HepG2 (cell line): ENCODE results near the gene LRR1. TPM values are rescaled to one million over a fixed set of nuclear protein-coding genes. Genes with fewer than 3 reads are reported as not detected.

Source experiments
- ATAC-seq: fragments of 200-7000 bp; cut with Tn5 transposase; 3 replicates; pipeline ENCODE4 v1.9.1; 2020; ENCODE audit warnings: mild to moderate bottlenecking, moderate library complexity
- BruUV-seq: library from RNA; stranded (reverse); fragments of 400-500 nt; replicated peaks from 2 replicates; lab custom pipeline; 2021; lab: Mats Ljungman, UMichigan
- CTCF ChIA-PET: fragments of 300-600 bp; formaldehyde crosslinking; extraction: SDS; loops from one replicate; lab custom pipeline; 2021; ENCODE audit warnings: low total read pairs, inconsistent platforms, low intra/inter-chr PET ratio; lab: Yijun Ruan, JAX
- POLR2A ChIA-PET: fragments of 350-600 bp; sonication (Branson Sonifier 250); formaldehyde crosslinking; loops from one replicate; lab custom pipeline; 2020; ENCODE audit warnings: antibody characterized with exemption, inconsistent platforms; lab: Yijun Ruan, JAX
- DNase-seq: peaks from one replicate; pipeline ENCODE4 v3.0.0-alpha.2; 2015; ENCODE audit warnings: low spot score
- FAIRE-seq: peaks from 3 replicates; lab custom pipeline; 2011; peaks lifted over from hg19 to GRCh38; lab: Jason Lieb, UNC
- H2AFZ ChIP-seq: one replicate; pipeline ENCODE4 v1.6.1; 2011; ENCODE audit warnings: low read length, inconsistent platforms
- H3K27ac ChIP-seq: fragments of 300-600 bp; 3 replicates; pipeline ENCODE4 v1.8.0; 2011; ENCODE audit warnings: mixed run types, mild to moderate bottlenecking, mixed read lengths, low read length, inconsistent platforms; ENCODE audit not compliant: insufficient read depth; ENCODE audit errors: extremely low read length
- H3K27me3 ChIP-seq, 2 experiments: fragments of 200-600 bp in 1 of 2; 2 replicates in 1 of 2; 3 replicates in 1 of 2; pipeline versions ENCODE4 v1.6.0 to v1.8.0; 2011; ENCODE audit warnings: low read length in 2 of 2, mild to moderate bottlenecking in 2 of 2, moderate library complexity in 2 of 2, inconsistent platforms in 1 of 2; ENCODE audit not compliant: insufficient read depth in 2 of 2, control insufficient read depth in 1 of 2
- H3K36me3 ChIP-seq, 2 experiments: fragments of 200-600 bp in 1 of 2; replicated peaks in 1 of 2; 2 replicates in 1 of 2; 3 replicates in 1 of 2; pipeline versions ENCODE4 v1.5.1 to v1.8.0; 2011; ENCODE audit warnings: low read length in 2 of 2, inconsistent platforms in 1 of 2; ENCODE audit not compliant: insufficient read depth in 2 of 2, control insufficient read depth in 1 of 2
- H3K4me1 ChIP-seq: 2 replicates; pipeline ENCODE4 v1.5.1; 2012; ENCODE audit warnings: low read length, inconsistent platforms; ENCODE audit not compliant: insufficient read depth
- H3K4me2 ChIP-seq: 2 replicates; pipeline ENCODE4 v1.6.0; 2011; ENCODE audit warnings: low read depth, low read length, inconsistent platforms
- H3K4me3 ChIP-seq, 3 experiments: fragments of 200-600 bp in 1 of 3; sonication (generic), shearing (Covaris generic) in 1 of 3; replicated peaks in 1 of 3; 2 replicates each; pipeline ENCODE4 v1.5.1; 2011 to 2016; ENCODE audit warnings: low read length in 3 of 3, inconsistent platforms in 2 of 3, low read depth in 2 of 3, mild to moderate bottlenecking in 2 of 3, control low read depth in 1 of 3, mixed read lengths in 1 of 3; ENCODE audit not compliant: insufficient read depth in 1 of 3
- H3K79me2 ChIP-seq: one replicate; pipeline ENCODE4 v1.6.1; 2011; ENCODE audit warnings: low read length, inconsistent platforms; ENCODE audit not compliant: insufficient read depth
- H3K9ac ChIP-seq: 2 replicates; pipeline ENCODE4 v1.6.0; 2011; ENCODE audit warnings: mild to moderate bottlenecking, low read depth, low read length, inconsistent platforms; ENCODE audit not compliant: insufficient read depth
- H3K9me3 ChIP-seq: 2 replicates; pipeline ENCODE4 v1.5.1; 2012; ENCODE audit warnings: mild to moderate bottlenecking, low read length
- H4K20me1 ChIP-seq: 2 replicates; pipeline ENCODE4 v1.6.0; 2011; ENCODE audit warnings: inconsistent platforms, mild to moderate bottlenecking, low read length, moderate library complexity; ENCODE audit not compliant: insufficient read depth
- DZIP1 ChIP-seq: sonication (generic); formaldehyde crosslinking; IDR thresholded peaks from 2 replicates; pipeline ENCODE4 v1.5.0; 2020; ENCODE audit warnings: mild to moderate bottlenecking, missing genetic modification reagents
- HOXA3 ChIP-seq: sonication (generic); formaldehyde crosslinking; IDR thresholded peaks from 2 replicates; pipeline ENCODE4 v1.5.0; 2020; ENCODE audit warnings: missing genetic modification reagents
- KLF13 ChIP-seq: sonication (generic); formaldehyde crosslinking; IDR thresholded peaks from 2 replicates; pipeline ENCODE4 v1.4.0; 2020; ENCODE audit warnings: mild to moderate bottlenecking, missing genetic modification reagents
- MED1 ChIP-seq: sonication (generic); formaldehyde crosslinking; IDR thresholded peaks from 2 replicates; pipeline ENCODE4 v1.4.0; 2020; ENCODE audit warnings: missing genetic modification reagents
- MLX ChIP-seq: IDR thresholded peaks from 2 replicates; pipeline ENCODE4 v1.6.1; 2016
- MTERF4 ChIP-seq: sonication (generic); formaldehyde crosslinking; IDR thresholded peaks from 2 replicates; pipeline ENCODE4 v1.8.0; 2023; ENCODE audit warnings: mild to moderate bottlenecking, missing genetic modification reagents
- NFE2L1 ChIP-seq: sonication (generic); formaldehyde crosslinking; IDR thresholded peaks from 2 replicates; pipeline ENCODE4 v1.4.0; 2020; ENCODE audit warnings: missing genetic modification reagents, mild to moderate bottlenecking, borderline replicate concordance
- NFIC ChIP-seq: IDR thresholded peaks from 2 replicates; pipeline ENCODE4 v1.6.1; 2012; ENCODE audit warnings: mild to moderate bottlenecking, low read length, inconsistent platforms
- NR2F1 ChIP-seq, 2 experiments: fragments of 450-650 bp in 1 of 2; formaldehyde crosslinking in 1 of 2; IDR thresholded peaks; 2 replicates each; pipeline versions ENCODE4 v1.5.0 to v1.6.1; 2016 to 2020; ENCODE audit warnings: mild to moderate bottlenecking in 1 of 2, missing compliant biosample characterization in 1 of 2, missing genetic modification reagents in 1 of 2, moderate library complexity in 1 of 2
- SALL2 ChIP-seq: sonication (generic); formaldehyde crosslinking; IDR thresholded peaks from 2 replicates; pipeline ENCODE4 v1.8.1; 2023; ENCODE audit warnings: mild to moderate bottlenecking, missing genetic modification reagents, inconsistent platforms
- TERF1 ChIP-seq: sonication (generic); formaldehyde crosslinking; IDR thresholded peaks from 2 replicates; pipeline ENCODE4 v1.8.0; 2022; ENCODE audit warnings: mild to moderate bottlenecking, missing genetic modification reagents, moderate library complexity
- TRIM24 ChIP-seq: sonication (generic); formaldehyde crosslinking; IDR thresholded peaks from 2 replicates; pipeline ENCODE4 v1.8.0; 2022; ENCODE audit warnings: mild to moderate bottlenecking, missing genetic modification reagents
- ZFP1 ChIP-seq: IDR thresholded peaks from 2 replicates; pipeline ENCODE4 v1.6.1; 2016
- ZNF234 ChIP-seq: sonication (generic); formaldehyde crosslinking; conservative IDR thresholded peaks from 2 replicates; pipeline ENCODE4 v1.5.1; 2020; ENCODE audit warnings: mild to moderate bottlenecking, missing genetic modification reagents
- ZNF451 ChIP-seq: sonication (generic); formaldehyde crosslinking; IDR thresholded peaks from 2 replicates; pipeline ENCODE4 v1.5.0; 2020; ENCODE audit warnings: mild to moderate bottlenecking, missing genetic modification reagents
- ZNF652 ChIP-seq: IDR thresholded peaks from 2 replicates; pipeline ENCODE4 v1.6.1; 2016; ENCODE audit warnings: low read depth, borderline replicate concordance
- ZNF747 ChIP-seq: sonication (generic); formaldehyde crosslinking; IDR thresholded peaks from 2 replicates; pipeline ENCODE4 v1.8.1; 2023; ENCODE audit warnings: missing genetic modification reagents, mild to moderate bottlenecking, borderline replicate concordance
- ZNF891 ChIP-seq: sonication (generic); formaldehyde crosslinking; IDR thresholded peaks from 2 replicates; pipeline ENCODE4 v1.5.0; 2020; ENCODE audit warnings: mild to moderate bottlenecking, missing genetic modification reagents
- WGBS: methylation state at CpG from one replicate; pipeline ENCODE4 v1.1.6; 2017; ENCODE audit warnings: low lambda C conversion rate; 5-methylcytosine and 5-hydroxymethylcytosine counted together
- in situ Hi-C: cut with HindIII; loops from 2 replicates; pipeline ENCODE4 v1.10.0; 2017; ENCODE audit warnings: low pct_unique_long_range_greater_than_20kb; ENCODE audit not compliant: extremely low pct_ligation_motif_present
- intact Hi-C: fragments of 100-400 bp; cut with micrococcal nuclease; formaldehyde crosslinking; loops from one replicate; pipeline ENCODE4 v1.10.0; 2022; ENCODE audit not compliant: unreplicated experiment
- polyA plus RNA-seq, 8 experiments: library from polyadenylated mRNA; depleted of rRNA in 3 of 8; stranded (reverse) in 7 of 8; unstranded in 1 of 8; fragments of >200 nt; fragmentation: Illumina TruSeq in 4 of 8; extraction: Trizol in 4 of 8; gene quantifications; 2 replicates each; pipeline versions ENCODE4 v1.2.1 to v1.2.3, GENCODE V29; 2011 to 2016; ENCODE audit warnings: low read depth in 4 of 8, missing spikeins in 1 of 8, mixed read lengths in 1 of 8; ENCODE audit not compliant: insufficient read depth in 1 of 8
- total RNA-seq, 5 experiments: library from RNA; depleted of rRNA; stranded (reverse); fragments of >200 nt; fragmentation: Illumina TruSeq; extraction: Trizol; gene quantifications; 2 replicates each; pipeline ENCODE4 v1.2.3, GENCODE V29; 2016; ENCODE audit warnings: low read depth in 1 of 5

Gene LRR1
- total and polyA plus RNA-seq, 2 of the 13 experiments (the other 11 are each of a cell fraction or from before 2014, with no cell fraction given): 7.0 to 36.2 TPM

- TF ChIP-seq TERF1 (CRISPR knock-in tag) (no peak), ZNF451 (CRISPR knock-in tag) (no peak), MED1 (CRISPR knock-in tag) (no peak), TRIM24 (CRISPR knock-in tag) (no peak), ZNF234 (CRISPR knock-in tag) (no peak), MLX (no peak), SALL2 (CRISPR knock-in tag) (no peak), HOXA3 (CRISPR knock-in tag) (no peak), ZNF652 (CRISPR knock-in tag) (peak; percentile 70; the same call in 1 of the 2 replicates), NR2F1 (CRISPR knock-in tag; IDR thresholded peaks at IDR 0.05) (no peak)
These were observed 4.2 kb upstream of the LRR1 start (continued) for GRCh38 chr14:49594347-49595091.

GRCh38 chr14:49598189-49598484 is 603 bp upstream of the LRR1 start:
- 0% methylated on average over 12 of the region's 15 CpGs for WGBS
- Histone ChIP-seq H3K27ac (peak overlapping the region; percentile 97), H3K4me2 (peak overlapping the region; percentile 76), H3K36me3 (peaks cover 0 to 5% of the 10 kb centered on the region in 2 experiments; a peak in 4 of 5 replicates), H3K79me2 (peaks cover 21% of the 10 kb centered on the region), H4K20me1 (no peaks in the 10 kb centered on the region), H3K27me3 (no peaks in the 10 kb centered on the region; a peak in 1 of 5 replicates), H3K9ac (peak overlapping the region; percentile 94), H2AFZ (no peak overlapping the region), H3K4me1 (peaks cover 45% of the 10 kb centered on the region), H3K9me3 (no peaks in the 10 kb centered on the region), H3K4me3 (peak overlapping the region; percentile 79 to 91 (median 83))
- no peak for FAIRE-seq
- no TSS peak for BruUV-seq
- no peak for DNase-seq
- ATAC-seq: no peak; the same call in 1 of the 3 replicates
- intact Hi-C loops: loop anchor here (1.0 kb wide), 1 partner anchor 37 kb away; the partner anchor contains the start of gene DNAAF2
- CTCF ChIA-PET: interaction anchor here (1.0 kb wide), 1 partner anchor 11 kb away, joined by 4 read pairs; no protein-coding TSS in a partner anchor
- POLR2A ChIA-PET: interaction anchor here (1.1 to 5.7 kb wide), 8 partner anchors 8 to 171 kb away, joined by 3 to 97 read pairs (median 6); partner anchors contain the start of genes MGAT2, RPL36AL and RPS29
- in situ Hi-C loops: no loop called here
- TF ChIP-seq KLF13 (CRISPR knock-in tag) (0 out of 2 replicates have a peak, but pooled peaks have one; percentile 8), NFE2L1 (CRISPR knock-in tag) (no peak), NFIC (0 out of 2 replicates have a peak, but pooled peaks have one; percentile 48), ZNF747 (0 out of 2 replicates have a peak, but pooled peaks have one; percentile 32), MTERF4 (CRISPR knock-in tag) (no peak), ZFP1 (0 out of 2 replicates have a peak, but pooled peaks have one; percentile 46), ZNF891 (CRISPR knock-in tag) (no peak), DZIP1 (CRISPR knock-in tag) (0 out of 2 replicates have a peak, but pooled peaks have one; percentile 13)
